Measurements from ENCODE around the gene TMEM223. TPM values are rescaled to one million over a fixed set of nuclear protein-coding genes. Genes with fewer than 3 reads are reported as not detected.

The TMEM223 gene
- polyA plus RNA-seq, 3 donors: 5.7 to 20.4 (median 19.6) TPM

DNA sequence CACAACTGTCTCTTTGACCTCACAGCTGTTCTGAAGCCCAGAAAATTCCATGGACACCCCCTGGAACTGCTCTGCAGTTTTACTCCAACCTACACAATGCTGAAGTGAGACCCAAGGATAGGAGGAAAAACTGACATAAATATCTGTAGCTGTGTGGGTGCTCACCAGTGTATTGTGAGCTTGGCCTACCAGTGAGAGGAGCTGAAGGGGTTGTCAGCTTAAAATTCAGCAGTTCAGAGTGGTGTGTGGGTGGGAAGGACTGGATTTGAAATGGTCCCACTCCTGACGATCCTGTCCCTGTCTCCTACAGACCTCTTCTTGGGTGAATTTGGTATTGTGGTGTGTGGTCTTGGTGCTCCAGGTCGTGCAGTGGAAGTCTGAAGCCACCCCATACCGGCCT is 2.2 kb downstream of the TMEM223 start:
- H4K20me1 ChIP-seq (ENCODE audit: insufficient read depth, low read length): peaks cover 32% of the 10 kb centered on the region
- H3K4me3 Mint-ChIP-seq: no peak overlapping the region
- H3K36me3 ChIP-seq (replicated peaks in 1 of 2; ENCODE audit: control insufficient read depth in 1 of 2, insufficient read depth in 2 of 2, low read length in 2 of 2): peaks cover 41 to 48% of the 10 kb centered on the region in 2 donors
- H3K27me3 ChIP-seq (ENCODE audit: control insufficient read depth in 2 of 2, insufficient read depth in 2 of 2, low read length in 2 of 2): no peaks in the 10 kb centered on the region
- no peak overlapping the region for H2AFZ ChIP-seq (ENCODE audit: insufficient read depth, low read depth, low read length, poor library complexity, severe bottlenecking)
- H3K4me1 ChIP-seq (ENCODE audit: control insufficient read depth in 1 of 2, insufficient read depth in 2 of 2, low read length in 2 of 2): peaks cover 35 to 66% of the 10 kb centered on the region in 2 donors
- H3K27me3 Mint-ChIP-seq (ENCODE audit: low read depth in 3 of 3): no peaks in the 10 kb centered on the region
- peaks cover 78% of the 10 kb centered on the region for H3K79me2 ChIP-seq (ENCODE audit: insufficient read depth, low read length)
- H3K9ac ChIP-seq (ENCODE audit: insufficient read depth, low read length, poor library complexity, severe bottlenecking): no peak overlapping the region
- no peak overlapping the region for H3K4me3 ChIP-seq (replicated peaks in 1 of 3; ENCODE audit: low read depth in 2 of 3, low read length in 3 of 3)
- TF ChIP-seq CTCF (IDR thresholded peaks at IDR 0.05): no peak
- peak overlapping the region in 6 of 7 donors; percentile 55 to 90 (median 80) for H3K27ac Mint-ChIP-seq
- H3K4me1 Mint-ChIP-seq: peaks cover 51% of the 10 kb centered on the region
- H3K9me3 ChIP-seq (replicated peaks in 1 of 2; ENCODE audit: control insufficient read depth in 1 of 2, insufficient read depth in 1 of 2, low read length in 2 of 2): no peaks in the 10 kb centered on the region
- intact Hi-C loops (cut with micrococcal nuclease): loop anchor here (5.0 to 10.0 kb wide), 3 partner anchors 43 to 195 kb away; partner anchors contain the start of genes STX5 (in 1 of the 2), TEX54 (in 1 of the 2) and TUT1 (in 1 of the 2)
- H3K9me3 Mint-ChIP-seq: no peaks in the 10 kb centered on the region
- 100% methylated on average over 1 of the region's 3 CpGs for WGBS (ENCODE audit: insufficient coverage)
- peaks cover 33 to 43% of the 10 kb centered on the region in 2 donors for H3K36me3 Mint-ChIP-seq
- DNase-seq: no peak
- H3K27ac ChIP-seq (ENCODE audit: low read depth in 1 of 2, low read length in 2 of 2): peak overlapping the region in 1 of 2 donors; percentile 77
- H3K4me2 ChIP-seq (replicated peaks; ENCODE audit: extremely low read depth, low read length, poor library complexity, severe bottlenecking): no peak overlapping the region

GRCh38 chr11:62788991-62789390 is 2.8 kb downstream of the TMEM223 start:
- Histone ChIP-seq H3K27ac (ENCODE audit: low read depth in 1 of 2, low read length in 2 of 2) (peak overlapping the region; percentile 10 to 77), H4K20me1 (ENCODE audit: insufficient read depth, low read length) (peaks cover 26% of the 10 kb centered on the region)

More at GRCh38 chr11:62788991-62789390, 2.8 kb downstream of the TMEM223 start:
- no peak overlapping the region for H3K4me3 Mint-ChIP-seq
- peaks cover 28 to 37% of the 10 kb centered on the region in 2 donors for H3K36me3 Mint-ChIP-seq
- H3K4me2 ChIP-seq (replicated peaks; ENCODE audit: extremely low read depth, low read length, poor library complexity, severe bottlenecking): no peak overlapping the region
- H3K4me3 ChIP-seq (replicated peaks in 1 of 3; ENCODE audit: low read depth in 2 of 3, low read length in 3 of 3): no peak overlapping the region
- H3K9ac ChIP-seq (ENCODE audit: insufficient read depth, low read length, poor library complexity, severe bottlenecking): no peak overlapping the region
- WGBS (ENCODE audit: insufficient coverage): 90% methylated on average over 2 of the region's 5 CpGs
- peaks cover 51% of the 10 kb centered on the region for H3K4me1 Mint-ChIP-seq
- no peaks in the 10 kb centered on the region for H3K9me3 Mint-ChIP-seq
- peak overlapping the region in 5 of 7 donors; percentile 67 to 96 (median 90) for H3K27ac Mint-ChIP-seq
- DNase-seq: no peak
- no peak overlapping the region for H2AFZ ChIP-seq (ENCODE audit: insufficient read depth, low read depth, low read length, poor library complexity, severe bottlenecking)
- H3K27me3 Mint-ChIP-seq (ENCODE audit: low read depth in 3 of 3): no peaks in the 10 kb centered on the region
- H3K9me3 ChIP-seq (replicated peaks in 1 of 2; ENCODE audit: control insufficient read depth in 1 of 2, insufficient read depth in 1 of 2, low read length in 2 of 2): no peaks in the 10 kb centered on the region
- H3K27me3 ChIP-seq (ENCODE audit: control insufficient read depth in 2 of 2, insufficient read depth in 2 of 2, low read length in 2 of 2): no peaks in the 10 kb centered on the region
- intact Hi-C loops (cut with micrococcal nuclease): loop anchor here (5.0 to 10.0 kb wide), 3 partner anchors 43 to 194 kb away; partner anchors contain the start of genes STX5 (in 1 of the 2), TEX54 (in 1 of the 2) and TUT1 (in 1 of the 2)
- H3K36me3 ChIP-seq (replicated peaks in 1 of 2; ENCODE audit: control insufficient read depth in 1 of 2, insufficient read depth in 2 of 2, low read length in 2 of 2): peaks cover 35 to 42% of the 10 kb centered on the region in 2 donors
- TF ChIP-seq CTCF (IDR thresholded peaks at IDR 0.05): no peak
- peaks cover 73% of the 10 kb centered on the region for H3K79me2 ChIP-seq (ENCODE audit: insufficient read depth, low read length)
- peaks cover 35 to 66% of the 10 kb centered on the region in 2 donors for H3K4me1 ChIP-seq (ENCODE audit: control insufficient read depth in 1 of 2, insufficient read depth in 2 of 2, low read length in 2 of 2)

All from CD14-positive monocyte (primary cell).